Measurements from ENCODE around the gene RPP30.
A peak's percentile ranks its signal among the peaks of the same experiment; 100 is the strongest.
"Not testable (repeated sequence)": the region's sequence is repeated elsewhere in the genome, so short reads cannot be mapped to it uniquely, and the experiment has no call there.

RPP30 gene

GRCh38 chr10:90879062-90879461, 7.3 kb downstream of the RPP30 start:
- no peaks in the 10 kb centered on the region for H3F3A ChIP-seq (ENCODE audit: insufficient read depth, low read length)
- no peak overlapping the region for H3K9ac ChIP-seq (ENCODE audit: low read length)
- no peaks in the 10 kb centered on the region for H3K4me1 ChIP-seq (ENCODE audit: low read length)
- H3K27ac ChIP-seq (ENCODE audit: low read length), result no peak overlapping the region
- no peak overlapping the region for H2AFZ ChIP-seq (ENCODE audit: low read length)
- no peak overlapping the region for H3K4me2 ChIP-seq (ENCODE audit: low read depth, low read length)
- no peaks in the 10 kb centered on the region for H3K27me3 ChIP-seq (replicated peaks; ENCODE audit: insufficient read depth, low read length)
- peaks cover 18% of the 10 kb centered on the region for H3K36me3 ChIP-seq (replicated peaks; ENCODE audit: insufficient read depth, low read length)
- H3K79me2 ChIP-seq (ENCODE audit: low read length), result peaks cover 19% of the 10 kb centered on the region
- TF ChIP-seq EZH2 (optimal IDR thresholded peaks at IDR 0.05; ENCODE audit: low read depth, low read length) (no peak), EZH2phosphoT487 (IDR thresholded peaks at IDR 0.05; ENCODE audit: low read length) (no peak)
- TF ChIP-seq, protein P1, sequence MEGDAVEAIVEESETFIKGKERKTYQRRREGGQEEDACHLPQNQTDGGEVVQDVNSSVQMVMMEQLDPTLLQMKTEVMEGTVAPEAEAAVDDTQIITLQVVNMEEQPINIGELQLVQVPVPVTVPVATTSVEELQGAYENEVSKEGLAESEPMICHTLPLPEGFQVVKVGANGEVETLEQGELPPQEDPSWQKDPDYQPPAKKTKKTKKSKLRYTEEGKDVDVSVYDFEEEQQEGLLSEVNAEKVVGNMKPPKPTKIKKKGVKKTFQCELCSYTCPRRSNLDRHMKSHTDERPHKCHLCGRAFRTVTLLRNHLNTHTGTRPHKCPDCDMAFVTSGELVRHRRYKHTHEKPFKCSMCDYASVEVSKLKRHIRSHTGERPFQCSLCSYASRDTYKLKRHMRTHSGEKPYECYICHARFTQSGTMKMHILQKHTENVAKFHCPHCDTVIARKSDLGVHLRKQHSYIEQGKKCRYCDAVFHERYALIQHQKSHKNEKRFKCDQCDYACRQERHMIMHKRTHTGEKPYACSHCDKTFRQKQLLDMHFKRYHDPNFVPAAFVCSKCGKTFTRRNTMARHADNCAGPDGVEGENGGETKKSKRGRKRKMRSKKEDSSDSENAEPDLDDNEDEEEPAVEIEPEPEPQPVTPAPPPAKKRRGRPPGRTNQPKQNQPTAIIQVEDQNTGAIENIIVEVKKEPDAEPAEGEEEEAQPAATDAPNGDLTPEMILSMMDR (IDR thresholded peaks at IDR 0.05; ENCODE audit: low read length), result no peak
- H4K20me1 ChIP-seq (ENCODE audit: insufficient read depth, low read length), result no peaks in the 10 kb centered on the region
- H3K4me3 ChIP-seq (ENCODE audit: low read length), result no peak overlapping the region
- H3K9me2 ChIP-seq (replicated peaks; ENCODE audit: insufficient read depth, low read length), result no peaks in the 10 kb centered on the region
- DNase-seq, result no peak
- H3K9me3 ChIP-seq (replicated peaks; ENCODE audit: insufficient read depth, low read length), result no peaks in the 10 kb centered on the region

- not testable (repeated sequence) for H3K9me3 ChIP-seq (replicated peaks; ENCODE audit: insufficient read depth, low read length); H3K27ac ChIP-seq (ENCODE audit: low read length); H3K9ac ChIP-seq (ENCODE audit: low read length); H4K20me1 ChIP-seq (ENCODE audit: insufficient read depth, low read length); H3F3A ChIP-seq (ENCODE audit: insufficient read depth, low read length); H3K4me1 ChIP-seq (ENCODE audit: low read length); H3K4me3 ChIP-seq (ENCODE audit: low read length); H3K27me3 ChIP-seq (replicated peaks; ENCODE audit: insufficient read depth, low read length); H3K9me2 ChIP-seq (replicated peaks; ENCODE audit: insufficient read depth, low read length); H3K4me2 ChIP-seq (ENCODE audit: low read depth, low read length); H3K79me2 ChIP-seq (ENCODE audit: low read length); H2AFZ ChIP-seq (ENCODE audit: low read length)
- TF ChIP-seq, protein P1 (IDR thresholded peaks at IDR 0.05; ENCODE audit: low read length), result peak; percentile 53
- H3K36me3 ChIP-seq (replicated peaks; ENCODE audit: insufficient read depth, low read length), result peaks cover 21% of the 10 kb centered on the region
- peak; percentile 54 for DNase-seq
These were observed 8.4 kb downstream of the RPP30 start for GRCh38 chr10:90880059-90880719.

DNA sequence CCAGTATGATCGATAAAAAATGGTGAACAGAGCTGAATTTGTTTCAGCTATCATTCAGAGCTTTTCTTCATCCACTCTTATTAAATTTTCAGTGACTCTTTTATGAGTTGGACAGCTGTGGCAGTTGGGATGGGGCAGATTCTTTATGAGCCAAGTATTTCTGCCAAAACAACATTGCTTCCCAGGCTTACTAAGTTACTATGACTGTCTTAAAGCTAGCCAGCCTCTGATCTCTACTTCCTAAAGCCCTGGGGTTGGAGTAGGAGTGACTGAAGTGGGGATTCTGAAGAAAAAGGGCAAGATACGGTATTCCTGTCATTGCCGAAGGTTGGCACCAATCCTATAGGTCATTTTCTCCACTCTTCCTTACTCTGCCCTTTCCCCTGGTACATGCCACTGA, 12.7 kb downstream of the RPP30 start:
- Histone ChIP-seq H3K4me2 (ENCODE audit: low read depth, low read length) (no peak overlapping the region), H3K4me3 (ENCODE audit: low read length) (no peak overlapping the region), H4K20me1 (ENCODE audit: insufficient read depth, low read length) (no peaks in the 10 kb centered on the region), H3K4me1 (ENCODE audit: low read length) (no peaks in the 10 kb centered on the region), H3K36me3 (replicated peaks; ENCODE audit: insufficient read depth, low read length) (peaks cover 18% of the 10 kb centered on the region), H3K9me2 (replicated peaks; ENCODE audit: insufficient read depth, low read length) (no peaks in the 10 kb centered on the region), H3K27ac (ENCODE audit: low read length) (no peak overlapping the region), H3K9me3 (replicated peaks; ENCODE audit: insufficient read depth, low read length) (no peaks in the 10 kb centered on the region), H3F3A (ENCODE audit: insufficient read depth, low read length) (no peaks in the 10 kb centered on the region), H2AFZ (ENCODE audit: low read length) (no peak overlapping the region), H3K9ac (ENCODE audit: low read length) (no peak overlapping the region), H3K27me3 (replicated peaks; ENCODE audit: insufficient read depth, low read length) (no peaks in the 10 kb centered on the region), H3K79me2 (ENCODE audit: low read length) (no peaks in the 10 kb centered on the region)
- no peak for TF ChIP-seq EZH2phosphoT487 (IDR thresholded peaks at IDR 0.05; ENCODE audit: low read length)
- no peak for DNase-seq

DNA sequence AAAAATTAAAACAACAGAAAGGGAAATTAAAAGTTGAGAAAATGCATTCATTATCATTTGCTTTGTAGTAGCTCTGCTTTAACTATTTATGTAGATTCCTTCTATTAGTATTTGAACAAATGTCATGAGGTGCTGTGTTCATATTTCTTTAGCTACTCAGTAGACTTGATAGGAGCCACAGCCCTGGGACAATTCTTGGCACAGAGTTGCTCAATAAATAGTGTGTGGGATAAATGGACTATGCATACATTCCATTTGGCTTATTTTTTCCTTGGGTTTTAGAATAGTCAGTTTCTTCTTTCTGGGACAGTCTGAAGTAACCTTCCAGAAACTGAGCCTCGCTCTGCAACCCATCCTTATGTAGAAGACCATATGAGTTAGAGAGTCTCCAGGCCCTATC, 13.4 kb downstream of the RPP30 start:
- H3K36me3 ChIP-seq (replicated peaks; ENCODE audit: insufficient read depth, low read length), result peaks cover 13% of the 10 kb centered on the region
- DNase-seq, result no peak

More for the DNA sequence above, 13.4 kb downstream of the RPP30 start:
- H3K4me1 ChIP-seq (ENCODE audit: low read length), result no peaks in the 10 kb centered on the region
- H3K4me3 ChIP-seq (ENCODE audit: low read length), result no peak overlapping the region
- H3K9me2 ChIP-seq (replicated peaks; ENCODE audit: insufficient read depth, low read length), result no peaks in the 10 kb centered on the region
- no peak overlapping the region for H3K27ac ChIP-seq (ENCODE audit: low read length)
- no peaks in the 10 kb centered on the region for H3F3A ChIP-seq (ENCODE audit: insufficient read depth, low read length)
- no peaks in the 10 kb centered on the region for H4K20me1 ChIP-seq (ENCODE audit: insufficient read depth, low read length)
- H3K9ac ChIP-seq (ENCODE audit: low read length), result no peak overlapping the region
- H3K27me3 ChIP-seq (replicated peaks; ENCODE audit: insufficient read depth, low read length), result no peaks in the 10 kb centered on the region
- TF ChIP-seq, protein P1 (IDR thresholded peaks at IDR 0.05; ENCODE audit: low read length), result no peak
- TF ChIP-seq EZH2 (optimal IDR thresholded peaks at IDR 0.05; ENCODE audit: low read depth, low read length) (no peak), EZH2phosphoT487 (IDR thresholded peaks at IDR 0.05; ENCODE audit: low read length) (no peak)
- H3K4me2 ChIP-seq (ENCODE audit: low read depth, low read length), result no peak overlapping the region
- no peaks in the 10 kb centered on the region for H3K79me2 ChIP-seq (ENCODE audit: low read length)
- no peaks in the 10 kb centered on the region for H3K9me3 ChIP-seq (replicated peaks; ENCODE audit: insufficient read depth, low read length)
- no peak overlapping the region for H2AFZ ChIP-seq (ENCODE audit: low read length)
